HUES64 (cell line): ENCODE results near the gene ADGRE1.
"Not testable (repeated sequence)": the region's sequence is repeated elsewhere in the genome, so short reads cannot be mapped to it uniquely, and the experiment has no call there.

Experiments
- H3K27ac ChIP-seq: 2 replicates; pipeline ENCODE4 v1.7.0; 2013; ENCODE audit warnings: low read depth, low read length, inconsistent platforms
- H3K27me3 ChIP-seq: 2 replicates; pipeline ENCODE4 v1.6.1; 2013; ENCODE audit warnings: mild to moderate bottlenecking, low read length; ENCODE audit not compliant: insufficient read depth
- H3K36me3 ChIP-seq: 2 replicates; pipeline ENCODE4 v1.6.1; 2013; ENCODE audit warnings: mild to moderate bottlenecking, low read length; ENCODE audit not compliant: insufficient read depth
- H3K4me1 ChIP-seq: 2 replicates; pipeline ENCODE4 v1.6.1; 2013; ENCODE audit warnings: mild to moderate bottlenecking, low read length, moderate library complexity; ENCODE audit not compliant: insufficient read depth
- H3K4me3 ChIP-seq: 2 replicates; pipeline ENCODE4 v1.5.1; 2013; ENCODE audit warnings: mild to moderate bottlenecking, low read length, moderate library complexity
- H3K9ac ChIP-seq: 2 replicates; pipeline ENCODE4 v1.6.1; 2013; ENCODE audit warnings: mild to moderate bottlenecking, low read depth, low read length
- H3K9me3 ChIP-seq: 2 replicates; pipeline ENCODE4 v1.6.1; 2013; ENCODE audit warnings: low read depth, low read length; ENCODE audit not compliant: insufficient read depth
- WGBS: fragments of 150-250, 120-280 bp; methylation state at CpG from one replicate; pipeline ENCODE4 v1.1.7; 2013; ENCODE audit warnings: missing lambda C conversion rate; 5-methylcytosine and 5-hydroxymethylcytosine counted together

Gene ADGRE1

GRCh38 chr19:6861683-6862286 is 25.6 kb upstream of the ADGRE1 start:
- H3K27ac ChIP-seq = no peak overlapping the region
- no peaks in the 10 kb centered on the region for H3K27me3 ChIP-seq
- WGBS = 87% methylated on average over 10 of the region's 10 CpGs
- no peaks in the 10 kb centered on the region for H3K4me1 ChIP-seq
- H3K4me3 ChIP-seq = no peak overlapping the region
- peaks cover 11% of the 10 kb centered on the region for H3K9me3 ChIP-seq
- no peak overlapping the region for H3K9ac ChIP-seq
- no peaks in the 10 kb centered on the region for H3K36me3 ChIP-seq

GRCh38 chr19:6862673-6863078 is 24.7 kb upstream of the ADGRE1 start:
- Histone ChIP-seq H3K9ac (no peak overlapping the region), H3K27ac (no peak overlapping the region), H3K4me3 (no peak overlapping the region), H3K36me3 (no peaks in the 10 kb centered on the region), H3K27me3 (no peaks in the 10 kb centered on the region), H3K4me1 (no peaks in the 10 kb centered on the region), H3K9me3 (peaks cover 10% of the 10 kb centered on the region)
- 14% methylated on average over 16 of the region's 16 CpGs for WGBS

- Histone ChIP-seq H3K9ac (no peak overlapping the region), H3K4me1 (no peaks in the 10 kb centered on the region), H3K27ac (no peak overlapping the region), H3K36me3 (no peaks in the 10 kb centered on the region), H3K9me3 (peaks cover 21% of the 10 kb centered on the region), H3K27me3 (no peaks in the 10 kb centered on the region), H3K4me3 (no peak overlapping the region)
- WGBS = 85% methylated on average over 8 of the region's 9 CpGs
Observed at GRCh38 chr19:6864325-6864940, 22.9 kb upstream of the ADGRE1 start.

- 85% methylated on average over 10 of the region's 10 CpGs for WGBS
- Histone ChIP-seq H3K9ac (no peak overlapping the region), H3K27me3 (no peaks in the 10 kb centered on the region), H3K9me3 (peaks cover 33% of the 10 kb centered on the region), H3K36me3 (no peaks in the 10 kb centered on the region), H3K27ac (no peak overlapping the region), H3K4me3 (no peak overlapping the region), H3K4me1 (no peaks in the 10 kb centered on the region)
Observed at GRCh38 chr19:6865849-6866248, 21.5 kb upstream of the ADGRE1 start.

GRCh38 chr19:6866741-6867151 is 20.6 kb upstream of the ADGRE1 start:
- H3K4me1 ChIP-seq = no peaks in the 10 kb centered on the region
- no peak overlapping the region for H3K9ac ChIP-seq
- 91% methylated on average over 6 of the region's 6 CpGs for WGBS
- no peak overlapping the region for H3K4me3 ChIP-seq
- no peaks in the 10 kb centered on the region for H3K27me3 ChIP-seq
- H3K27ac ChIP-seq = no peak overlapping the region
- peaks cover 40% of the 10 kb centered on the region for H3K9me3 ChIP-seq
- H3K36me3 ChIP-seq = no peaks in the 10 kb centered on the region

DNA sequence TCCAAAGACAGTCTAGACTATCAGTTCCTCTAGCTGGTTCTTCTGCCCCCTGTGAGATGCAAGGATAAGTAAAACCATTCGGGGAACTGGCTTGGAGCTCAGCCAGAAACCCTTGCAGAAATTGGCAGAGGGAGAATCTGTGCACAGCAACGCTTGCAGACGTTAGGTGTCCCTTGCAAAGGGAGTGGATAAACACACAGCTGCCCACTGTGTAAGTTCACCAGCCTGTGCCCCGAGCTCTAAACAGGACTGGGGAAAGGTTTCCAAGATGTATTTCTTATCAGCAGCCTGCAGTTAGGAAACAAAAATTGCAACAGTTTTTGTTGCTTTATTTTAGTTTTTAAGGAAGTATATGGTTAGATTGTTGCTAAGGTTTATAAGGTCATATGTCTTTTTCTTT is 19.0 kb upstream of the ADGRE1 start:
- Histone ChIP-seq H3K27ac (no peak overlapping the region), H3K36me3 (no peaks in the 10 kb centered on the region), H3K9me3 (peaks cover 45% of the 10 kb centered on the region), H3K4me1 (no peaks in the 10 kb centered on the region), H3K4me3 (no peak overlapping the region), H3K9ac (no peak overlapping the region), H3K27me3 (no peaks in the 10 kb centered on the region)
- WGBS = 65% methylated on average over 4 of the region's 4 CpGs

- not testable (repeated sequence) for H3K27ac ChIP-seq, H3K36me3 ChIP-seq, H3K4me3 ChIP-seq, H3K27me3 ChIP-seq, H3K4me1 ChIP-seq, H3K9ac ChIP-seq
- 91% methylated on average over 22 of the region's 22 CpGs for WGBS
- peaks cover 54% of the 10 kb centered on the region for H3K9me3 ChIP-seq
Observed at GRCh38 chr19:6869151-6869882, 18.1 kb upstream of the ADGRE1 start.

DNA sequence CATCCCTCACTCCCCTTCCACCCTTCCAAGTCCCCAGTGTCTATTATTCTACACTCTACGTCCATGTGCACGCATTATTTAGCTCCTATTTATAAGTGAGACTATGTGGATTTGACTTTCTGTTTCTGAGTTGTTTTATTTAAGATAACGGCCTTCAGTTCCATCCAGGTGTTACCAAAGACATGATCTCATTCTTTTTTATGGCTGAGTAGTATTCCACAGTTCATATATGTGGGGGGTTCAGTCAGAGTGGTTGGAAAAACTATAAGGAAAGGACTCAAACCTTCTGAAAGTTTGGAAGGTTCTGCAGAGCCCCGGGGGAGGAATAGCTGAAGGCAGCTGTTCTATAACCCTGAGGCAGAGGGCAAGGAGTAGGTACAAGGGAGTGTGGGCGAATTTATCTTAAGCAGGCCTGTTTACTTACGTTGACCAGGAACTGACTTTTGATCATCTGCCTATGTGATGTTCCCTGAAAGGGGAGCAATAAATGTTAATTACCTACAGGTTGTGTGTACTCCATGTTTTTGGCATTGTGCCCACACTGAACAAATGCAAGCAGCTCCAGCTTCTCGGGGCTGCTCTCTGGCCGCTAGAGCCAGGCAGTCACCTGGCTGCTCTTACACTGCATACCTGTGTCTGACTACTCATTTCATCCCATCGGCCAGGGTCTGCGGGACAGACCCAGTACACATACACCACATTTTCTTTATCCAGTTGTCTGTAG is 13.5 kb upstream of the ADGRE1 start:
- no peak overlapping the region for H3K27ac ChIP-seq
- 83% methylated on average over 10 of the region's 10 CpGs for WGBS
- no peaks in the 10 kb centered on the region for H3K4me1 ChIP-seq
- H3K9ac ChIP-seq = no peak overlapping the region
- H3K27me3 ChIP-seq = no peaks in the 10 kb centered on the region
- H3K9me3 ChIP-seq = peaks cover 77% of the 10 kb centered on the region
- H3K36me3 ChIP-seq = no peaks in the 10 kb centered on the region
- H3K4me3 ChIP-seq = no peak overlapping the region

DNA sequence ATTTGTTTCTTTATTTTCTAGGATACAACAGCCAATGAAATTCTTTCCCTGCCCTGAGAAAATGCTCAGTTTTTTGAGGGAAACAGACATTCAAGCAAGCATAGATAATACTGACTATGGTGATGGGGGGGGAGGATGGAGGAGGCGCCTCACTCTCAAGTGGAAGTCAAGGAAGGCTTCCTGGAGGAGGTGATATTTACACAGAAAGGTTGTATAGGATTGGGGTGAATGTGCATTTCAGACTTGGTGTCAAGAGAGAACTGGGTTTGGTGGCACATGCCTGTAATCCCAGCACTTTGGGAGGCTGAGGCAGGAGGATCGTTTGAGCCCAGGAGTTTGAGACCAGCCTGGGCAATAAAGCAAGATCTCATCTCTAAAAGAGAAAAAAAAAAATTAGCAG is 12.2 kb upstream of the ADGRE1 start:
- Histone ChIP-seq H3K36me3 (no peaks in the 10 kb centered on the region), H3K27ac (no peak overlapping the region), H3K4me1 (no peaks in the 10 kb centered on the region), H3K9me3 (peaks cover 80% of the 10 kb centered on the region), H3K4me3 (no peak overlapping the region), H3K27me3 (no peaks in the 10 kb centered on the region), H3K9ac (no peak overlapping the region)
- 70% methylated on average over 2 of the region's 2 CpGs for WGBS

GRCh38 chr19:6876748-6877147 is 10.6 kb upstream of the ADGRE1 start:
- H3K9ac ChIP-seq = no peak overlapping the region
- H3K4me3 ChIP-seq = no peak overlapping the region
- no peaks in the 10 kb centered on the region for H3K27me3 ChIP-seq
- H3K9me3 ChIP-seq = peaks cover 77% of the 10 kb centered on the region
- H3K27ac ChIP-seq = no peak overlapping the region
- 66% methylated on average over 7 of the region's 7 CpGs for WGBS
- no peaks in the 10 kb centered on the region for H3K4me1 ChIP-seq
- H3K36me3 ChIP-seq = no peaks in the 10 kb centered on the region

- Histone ChIP-seq H3K27ac (no peak overlapping the region), H3K9ac (no peak overlapping the region), H3K36me3 (no peaks in the 10 kb centered on the region), H3K27me3 (no peaks in the 10 kb centered on the region), H3K9me3 (peaks cover 83% of the 10 kb centered on the region), H3K4me1 (no peaks in the 10 kb centered on the region), H3K4me3 (no peak overlapping the region)
- WGBS = 80% methylated on average over 4 of the region's 4 CpGs
Observed at GRCh38 chr19:6877766-6878165, 9.6 kb upstream of the ADGRE1 start.
